Measurements from ENCODE around the gene SCAMP4.
"Not testable (repeated sequence)": the region's sequence is repeated elsewhere in the genome, so short reads cannot be mapped to it uniquely, and the experiment has no call there.

The SCAMP4 gene

GRCh38 chr19:1866693-1867348, 38.4 kb upstream of the SCAMP4 start:
- in situ Hi-C loops (cut with MboI; ENCODE audit: low sequenced_read_pairs) = no loop called here

- in situ Hi-C loops (cut with MboI; ENCODE audit: low sequenced_read_pairs) = no loop called here
Measured at GRCh38 chr19:1867349-1867724, 37.9 kb upstream of the SCAMP4 start.

GRCh38 chr19:1868971-1869370, 36.2 kb upstream of the SCAMP4 start:
- in situ Hi-C loops (cut with MboI; ENCODE audit: low sequenced_read_pairs) = no loop called here

GRCh38 chr19:1871140-1871597, 34.0 kb upstream of the SCAMP4 start:
- in situ Hi-C loops (cut with MboI; ENCODE audit: low sequenced_read_pairs) = no loop called here

GRCh38 chr19:1871630-1872029, 33.6 kb upstream of the SCAMP4 start:
- in situ Hi-C loops (cut with MboI; ENCODE audit: low sequenced_read_pairs) = no loop called here

GRCh38 chr19:1872807-1873523, 32.2 kb upstream of the SCAMP4 start:
- in situ Hi-C loops (cut with MboI; ENCODE audit: low sequenced_read_pairs) = no loop called here

GRCh38 chr19:1873524-1874473, 31.4 kb upstream of the SCAMP4 start:
- in situ Hi-C loops (cut with MboI; ENCODE audit: low sequenced_read_pairs) = no loop called here

- in situ Hi-C loops (cut with MboI; ENCODE audit: low sequenced_read_pairs) = no loop called here
Measured at GRCh38 chr19:1874554-1875185, 30.5 kb upstream of the SCAMP4 start.

GRCh38 chr19:1875265-1875645, 29.9 kb upstream of the SCAMP4 start:
- in situ Hi-C loops (cut with MboI; ENCODE audit: low sequenced_read_pairs) = not testable (repeated sequence)

- in situ Hi-C loops (cut with MboI; ENCODE audit: low sequenced_read_pairs) = no loop called here
Measured at GRCh38 chr19:1875646-1876495, 29.3 kb upstream of the SCAMP4 start.

GRCh38 chr19:1876496-1877279, 28.5 kb upstream of the SCAMP4 start:
- in situ Hi-C loops (cut with MboI; ENCODE audit: low sequenced_read_pairs) = not testable (repeated sequence)

- in situ Hi-C loops (cut with MboI; ENCODE audit: low sequenced_read_pairs) = not testable (repeated sequence)
Measured at GRCh38 chr19:1877280-1877660, 27.9 kb upstream of the SCAMP4 start.

- in situ Hi-C loops (cut with MboI; ENCODE audit: low sequenced_read_pairs) = not testable (repeated sequence)
Measured at GRCh38 chr19:1878583-1878982, 26.6 kb upstream of the SCAMP4 start.

- in situ Hi-C loops (cut with MboI; ENCODE audit: low sequenced_read_pairs) = not testable (repeated sequence)
Measured at GRCh38 chr19:1879982-1880381, 25.2 kb upstream of the SCAMP4 start.

GRCh38 chr19:1880611-1881392, 24.4 kb upstream of the SCAMP4 start:
- in situ Hi-C loops (cut with MboI; ENCODE audit: low sequenced_read_pairs) = no loop called here

- in situ Hi-C loops (cut with MboI; ENCODE audit: low sequenced_read_pairs) = not testable (repeated sequence)
Measured at GRCh38 chr19:1881393-1882088, 23.7 kb upstream of the SCAMP4 start.

- in situ Hi-C loops (cut with MboI; ENCODE audit: low sequenced_read_pairs) = no loop called here
Measured at GRCh38 chr19:1882089-1882785, 23.0 kb upstream of the SCAMP4 start.
